Epithelial cell of esophagus (primary cell): ENCODE data around the gene TSPAN17.

Source experiments
- DNase-seq: peaks from one replicate; pipeline ENCODE4 v3.0.0; 2010; ENCODE audit warnings: low read depth
- H3K4me3 ChIP-seq: 2 replicates; pipeline ENCODE4 v1.5.1; 2011; ENCODE audit warnings: mild to moderate bottlenecking, low read length, control low read depth
- TF ChIP-seq, protein P1 (sequence below): IDR thresholded peaks from 2 replicates; pipeline ENCODE4 v1.5.1; 2011; ENCODE audit warnings: low read depth, mild to moderate bottlenecking, low read length, control low read depth, inconsistent platforms; ENCODE audit not compliant: insufficient read depth; ENCODE audit errors: missing control alignments

The TSPAN17 gene

DNA sequence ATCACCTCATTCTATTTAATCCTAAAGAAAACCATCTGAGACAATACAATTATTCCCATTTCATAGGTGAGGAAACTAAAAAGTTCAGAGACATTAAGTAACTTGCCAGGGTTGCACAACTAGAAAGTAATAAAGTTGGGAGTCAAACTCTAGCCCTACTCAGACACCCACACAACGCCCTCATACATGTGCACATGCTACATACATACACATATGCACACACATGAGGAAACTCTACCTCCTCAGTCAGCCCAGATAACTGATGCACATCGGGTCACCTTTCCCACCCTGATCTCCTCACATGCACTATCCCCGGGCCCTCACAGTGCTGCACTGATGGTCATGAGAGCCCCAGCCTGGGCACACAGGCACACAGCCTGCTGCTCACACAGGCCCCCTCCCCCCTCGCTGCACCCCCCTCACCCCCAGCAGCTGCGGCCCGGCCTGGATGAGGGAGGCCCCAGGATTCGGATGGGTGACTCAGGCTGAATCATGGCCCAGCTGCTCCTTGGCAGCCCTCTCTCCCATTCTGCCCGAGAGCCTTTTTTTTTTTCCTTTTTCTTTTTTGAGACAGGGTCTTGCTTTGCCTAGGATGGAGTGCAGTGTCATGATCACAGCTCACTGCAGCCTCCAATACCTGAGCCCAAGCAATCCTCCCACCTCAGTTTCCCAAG is 32.3 kb upstream of the TSPAN17 start:
- peak; percentile 78 for DNase-seq
- TF ChIP-seq, protein P1, sequence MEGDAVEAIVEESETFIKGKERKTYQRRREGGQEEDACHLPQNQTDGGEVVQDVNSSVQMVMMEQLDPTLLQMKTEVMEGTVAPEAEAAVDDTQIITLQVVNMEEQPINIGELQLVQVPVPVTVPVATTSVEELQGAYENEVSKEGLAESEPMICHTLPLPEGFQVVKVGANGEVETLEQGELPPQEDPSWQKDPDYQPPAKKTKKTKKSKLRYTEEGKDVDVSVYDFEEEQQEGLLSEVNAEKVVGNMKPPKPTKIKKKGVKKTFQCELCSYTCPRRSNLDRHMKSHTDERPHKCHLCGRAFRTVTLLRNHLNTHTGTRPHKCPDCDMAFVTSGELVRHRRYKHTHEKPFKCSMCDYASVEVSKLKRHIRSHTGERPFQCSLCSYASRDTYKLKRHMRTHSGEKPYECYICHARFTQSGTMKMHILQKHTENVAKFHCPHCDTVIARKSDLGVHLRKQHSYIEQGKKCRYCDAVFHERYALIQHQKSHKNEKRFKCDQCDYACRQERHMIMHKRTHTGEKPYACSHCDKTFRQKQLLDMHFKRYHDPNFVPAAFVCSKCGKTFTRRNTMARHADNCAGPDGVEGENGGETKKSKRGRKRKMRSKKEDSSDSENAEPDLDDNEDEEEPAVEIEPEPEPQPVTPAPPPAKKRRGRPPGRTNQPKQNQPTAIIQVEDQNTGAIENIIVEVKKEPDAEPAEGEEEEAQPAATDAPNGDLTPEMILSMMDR = no peak
- H3K4me3 ChIP-seq = no peak overlapping the region

DNA sequence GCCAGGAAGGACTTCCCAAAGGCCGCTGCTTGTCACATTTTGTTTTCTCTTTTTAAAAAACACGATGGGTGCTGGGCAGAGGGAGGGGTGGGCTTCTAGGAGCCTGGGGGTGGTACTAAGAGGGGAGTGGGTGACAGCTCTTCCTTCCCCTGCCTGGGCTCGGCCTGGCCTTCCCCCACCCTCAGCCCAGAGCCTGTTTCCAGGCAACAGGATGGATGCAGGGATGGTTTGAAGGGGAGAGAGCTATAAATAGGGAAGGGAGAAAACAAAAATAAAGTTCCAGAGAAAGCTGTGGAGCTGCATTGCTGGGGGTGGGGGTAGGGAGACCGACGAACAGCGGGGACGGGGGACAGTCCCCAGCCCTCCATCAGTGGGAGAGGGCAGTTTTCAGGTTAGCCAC is 30.8 kb upstream of the TSPAN17 start:
- H3K4me3 ChIP-seq = no peak overlapping the region
- TF ChIP-seq, protein P1 = no peak
- no peak for DNase-seq

DNA sequence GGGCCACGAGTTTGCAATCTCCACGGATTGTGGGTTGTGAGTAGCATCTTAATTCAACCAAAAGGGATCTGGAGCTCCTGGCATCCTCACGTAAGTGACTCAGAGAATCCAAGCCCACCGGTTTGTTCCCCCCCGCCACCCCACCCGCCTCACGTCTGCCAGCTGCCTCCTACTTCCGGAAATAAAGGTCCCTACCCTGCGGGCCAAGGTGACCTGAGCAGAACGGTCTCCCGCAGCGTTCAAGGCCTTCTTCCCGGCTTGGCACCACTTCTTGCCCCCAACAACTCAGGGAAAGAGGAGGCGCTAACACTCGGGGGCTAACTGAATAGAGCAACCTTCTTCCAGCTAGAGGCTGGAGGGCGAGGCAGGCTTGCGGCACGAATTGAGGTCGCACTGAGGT is 28.5 kb upstream of the TSPAN17 start:
- TF ChIP-seq, protein P1 = no peak
- no peak for DNase-seq
- no peak overlapping the region for H3K4me3 ChIP-seq

DNA sequence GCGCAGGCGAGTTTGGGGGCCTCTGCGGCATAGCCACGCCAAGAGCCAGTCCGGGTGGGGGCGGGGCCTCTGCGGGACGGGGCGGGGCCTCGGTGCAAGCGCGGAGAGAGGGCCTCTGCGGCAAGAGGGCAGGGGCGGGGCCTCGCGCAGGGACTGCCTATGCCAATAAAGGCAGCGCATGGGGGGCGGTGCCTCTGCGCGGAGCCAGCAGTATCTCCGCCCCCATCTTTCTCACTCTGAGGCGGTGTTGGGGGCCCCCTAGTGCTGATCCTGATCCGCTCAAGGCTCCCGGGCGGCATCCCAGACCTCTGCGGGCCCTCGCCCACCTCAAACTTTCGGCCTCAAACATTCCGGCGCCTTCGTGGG is 28.1 kb upstream of the TSPAN17 start:
- DNase-seq = peak; percentile 83
- TF ChIP-seq, protein P1 = peak; percentile 19
- no peak overlapping the region for H3K4me3 ChIP-seq

DNA sequence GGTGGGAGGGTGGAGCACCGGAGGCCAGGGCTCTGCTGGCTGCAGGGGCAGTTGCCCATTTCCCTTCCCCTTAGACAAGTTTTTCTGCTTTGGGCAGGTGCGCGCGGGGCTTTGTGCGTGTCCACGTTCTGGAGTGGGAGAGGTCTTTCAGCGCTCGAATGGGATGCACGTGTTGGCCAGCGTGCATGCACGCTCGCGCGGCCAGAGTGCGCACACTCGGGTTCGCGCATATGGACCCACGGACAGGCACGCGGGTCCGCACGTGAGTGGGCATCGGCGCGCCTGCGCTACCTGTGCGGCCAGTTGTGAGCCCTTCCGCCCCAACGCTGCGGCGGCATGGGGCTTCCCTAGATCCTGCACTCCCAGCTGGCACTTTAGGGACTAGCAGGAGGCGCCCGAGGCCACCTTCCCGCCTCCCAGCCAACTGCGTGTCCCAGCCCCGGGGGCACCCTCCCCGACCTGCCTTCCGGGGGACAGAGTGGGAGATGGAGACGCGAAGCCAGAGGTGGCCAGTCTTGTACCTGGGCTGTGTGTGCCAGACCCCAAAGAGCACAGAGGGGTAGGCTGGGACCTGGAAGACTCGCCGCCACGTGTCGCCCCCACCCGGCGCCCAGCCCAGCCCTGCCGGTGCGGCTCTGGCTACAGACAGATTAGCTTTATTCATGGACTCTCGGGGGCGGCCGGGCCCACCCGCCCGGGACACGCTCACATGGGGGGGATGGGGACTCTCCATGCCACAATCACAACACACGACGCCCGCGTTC is 27.5 kb upstream of the TSPAN17 start:
- no peak overlapping the region for H3K4me3 ChIP-seq
- TF ChIP-seq, protein P1 = no peak

DNA sequence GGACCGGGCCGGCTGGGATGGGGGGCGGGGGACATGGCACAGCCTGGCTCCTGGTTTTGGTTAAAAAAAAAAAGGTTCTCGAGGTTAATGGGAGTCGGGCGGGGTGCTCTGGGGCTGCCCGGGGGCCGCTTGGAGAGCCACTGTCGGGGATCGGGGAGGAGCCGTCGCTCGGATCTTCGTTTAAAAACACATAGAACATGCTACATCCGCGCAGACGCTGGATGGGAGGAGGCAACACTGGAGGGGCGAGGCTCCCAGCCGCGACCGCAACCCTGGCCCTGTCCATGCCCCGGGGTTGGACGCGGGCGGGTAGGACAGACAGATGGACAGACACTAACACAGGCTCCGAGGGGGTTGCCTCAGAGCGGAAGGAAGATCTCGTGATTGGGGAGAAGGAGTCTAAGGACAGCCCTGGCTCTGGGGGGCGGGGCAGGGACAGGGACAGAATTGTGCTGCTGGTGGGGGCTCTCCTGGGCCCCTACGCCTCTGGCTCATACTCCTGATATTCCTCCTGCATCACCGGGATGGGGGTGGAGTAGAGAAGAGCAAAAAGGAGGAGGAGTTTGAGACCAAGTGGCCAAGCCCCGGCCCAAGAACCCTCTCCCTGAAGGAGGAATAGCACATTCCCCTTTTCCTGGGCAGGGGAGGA is 26.8 kb upstream of the TSPAN17 start:
- no peak for DNase-seq
- no peak overlapping the region for H3K4me3 ChIP-seq
- TF ChIP-seq, protein P1 = no peak

More for the DNA sequence above, 27.5 kb upstream of the TSPAN17 start:
- no peak for DNase-seq
